ENCODE results near the gene MLLT6. TPM values are rescaled to one million over a fixed set of nuclear protein-coding genes. Genes with fewer than 3 reads are reported as not detected.

The MLLT6 gene
- total and polyA plus RNA-seq, 7 donors: 16.3 to 120 (median 78.5) TPM

GRCh38 chr17:38751808-38752307 lies 46.8 kb downstream of the MLLT6 start:
- H3K4me3 ChIP-seq: peak overlapping the region; percentile 79
- TF ChIP-seq, protein P1, sequence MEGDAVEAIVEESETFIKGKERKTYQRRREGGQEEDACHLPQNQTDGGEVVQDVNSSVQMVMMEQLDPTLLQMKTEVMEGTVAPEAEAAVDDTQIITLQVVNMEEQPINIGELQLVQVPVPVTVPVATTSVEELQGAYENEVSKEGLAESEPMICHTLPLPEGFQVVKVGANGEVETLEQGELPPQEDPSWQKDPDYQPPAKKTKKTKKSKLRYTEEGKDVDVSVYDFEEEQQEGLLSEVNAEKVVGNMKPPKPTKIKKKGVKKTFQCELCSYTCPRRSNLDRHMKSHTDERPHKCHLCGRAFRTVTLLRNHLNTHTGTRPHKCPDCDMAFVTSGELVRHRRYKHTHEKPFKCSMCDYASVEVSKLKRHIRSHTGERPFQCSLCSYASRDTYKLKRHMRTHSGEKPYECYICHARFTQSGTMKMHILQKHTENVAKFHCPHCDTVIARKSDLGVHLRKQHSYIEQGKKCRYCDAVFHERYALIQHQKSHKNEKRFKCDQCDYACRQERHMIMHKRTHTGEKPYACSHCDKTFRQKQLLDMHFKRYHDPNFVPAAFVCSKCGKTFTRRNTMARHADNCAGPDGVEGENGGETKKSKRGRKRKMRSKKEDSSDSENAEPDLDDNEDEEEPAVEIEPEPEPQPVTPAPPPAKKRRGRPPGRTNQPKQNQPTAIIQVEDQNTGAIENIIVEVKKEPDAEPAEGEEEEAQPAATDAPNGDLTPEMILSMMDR (IDR thresholded peaks at IDR 0.05): no peak
- ATAC-seq (peak; percentile 38 to 57 (median 48)), DNase-seq (peak; percentile 75 to 88)
- intact Hi-C loops (cut with DNase I): loop anchor here in 1 of 2 donors (5.0 to 10.0 kb wide), 2 partner anchors 73 to 400 kb away; partner anchors contain the start of genes CWC25 and PLXDC1
- peaks cover 0 to 46% (median 8%) of the 10 kb centered on the region in 3 donors for H3K27me3 ChIP-seq (ENCODE audit: insufficient read depth in 3 of 3, low read length in 2 of 3)
- peaks cover 3 to 33% of the 10 kb centered on the region in 2 donors for H3K36me3 ChIP-seq (ENCODE audit: insufficient read depth in 1 of 2, low read depth in 1 of 2)
- peak overlapping the region; percentile 92 for H3K27ac ChIP-seq
- H3K4me1 ChIP-seq: peaks cover 32% of the 10 kb centered on the region
- no peaks in the 10 kb centered on the region for H3K9me3 ChIP-seq
- 0 to 1% (median 1%) methylated on average over 44 of the region's 44 CpGs for WGBS, 3 donors

DNA sequence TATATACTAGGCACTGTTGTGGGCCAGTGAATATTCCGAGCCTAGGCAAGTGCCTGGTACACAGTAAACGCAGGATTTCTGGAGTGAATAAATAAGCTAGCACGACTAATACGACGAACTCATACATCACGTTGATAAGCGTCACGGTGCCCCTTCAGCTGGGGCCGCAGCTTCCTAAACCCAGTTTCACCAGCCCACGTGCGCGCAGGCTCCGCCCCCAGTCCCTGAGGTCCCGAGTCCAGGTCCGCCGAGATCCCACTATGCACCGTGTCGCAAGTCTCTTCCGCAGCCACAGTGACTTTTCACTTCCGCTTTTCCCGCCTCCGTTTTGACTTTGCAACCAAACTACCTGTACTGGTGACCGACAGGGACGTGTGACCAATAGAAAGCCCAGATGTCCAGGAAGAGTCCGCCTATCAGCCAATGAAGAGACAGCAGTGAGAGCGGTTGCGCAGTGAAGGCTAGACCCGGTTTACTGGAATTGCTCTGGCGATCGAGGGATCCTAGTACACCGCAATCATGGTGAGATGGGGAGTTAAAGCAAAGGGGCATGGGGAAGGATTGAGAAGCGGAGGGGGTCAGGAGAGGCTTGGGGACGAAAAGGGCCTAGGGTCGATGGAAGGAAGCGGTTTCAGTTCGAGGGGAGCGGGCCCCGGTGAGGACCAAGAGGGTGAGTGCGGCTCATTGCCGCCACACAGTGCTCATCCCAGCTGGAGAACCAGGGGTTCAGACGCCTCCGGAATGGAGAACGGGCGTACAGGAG lies 47.4 kb downstream of the MLLT6 start, which contains the start of gene PSMB3:
Gene PSMB3 (plus strand): TSS at position 434 of the 763 bp plus-strand sequence. CDS start 86 bp downstream, at position 520.
- Histone ChIP-seq H3K9me3 (no peaks in the 10 kb centered on the region), H3K4me3 (peak within 1 kb of the TSS; percentile 79), H3K36me3 (ENCODE audit: insufficient read depth in 1 of 2, low read depth in 1 of 2) (peaks cover 3 to 39% of the 10 kb centered on the region in 2 donors), H3K27ac (peak within 1 kb of the TSS; percentile 92), H3K27me3 (ENCODE audit: insufficient read depth in 3 of 3, low read length in 2 of 3) (peaks cover 0 to 40% (median 7%) of the 10 kb centered on the region in 3 donors), H3K4me1 (peaks cover 32% of the 10 kb centered on the region)
- ATAC-seq (peak; percentile 90 to 94 (median 92)), DNase-seq (peak; percentile 96 to 98)
- TF ChIP-seq, protein P1 (IDR thresholded peaks at IDR 0.05): no peak
- WGBS, 3 donors: 0 to 1% (median 0%) methylated on average over 44 of the region's 44 CpGs
- intact Hi-C loops (cut with DNase I): loop anchor here in 1 of 2 donors (5.0 to 10.0 kb wide), 2 partner anchors 72 to 400 kb away; partner anchors contain the start of genes CWC25 and PLXDC1

DNA sequence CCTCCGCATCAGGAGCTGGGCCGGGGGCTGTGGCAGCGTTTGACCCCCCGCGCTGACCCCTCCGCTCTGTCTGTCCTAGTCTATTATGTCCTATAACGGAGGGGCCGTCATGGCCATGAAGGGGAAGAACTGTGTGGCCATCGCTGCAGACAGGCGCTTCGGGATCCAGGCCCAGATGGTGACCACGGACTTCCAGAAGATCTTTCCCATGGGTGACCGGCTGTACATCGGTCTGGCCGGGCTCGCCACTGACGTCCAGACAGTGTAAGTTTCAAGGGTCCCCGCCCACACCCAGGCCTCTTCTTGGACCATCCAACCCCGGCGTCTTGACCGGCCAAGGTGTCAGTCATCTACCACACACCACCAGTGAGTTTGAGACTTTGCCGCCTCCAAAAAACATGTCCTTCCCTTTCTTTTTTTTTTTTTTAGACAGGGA lies 48.0 kb downstream of the MLLT6 start:
- Histone ChIP-seq H3K4me1 (peaks cover 32% of the 10 kb centered on the region), H3K27me3 (ENCODE audit: insufficient read depth in 3 of 3, low read length in 2 of 3) (peaks cover 0 to 35% (median 5%) of the 10 kb centered on the region in 3 donors), H3K9me3 (no peaks in the 10 kb centered on the region), H3K27ac (peak overlapping the region; percentile 92), H3K36me3 (ENCODE audit: insufficient read depth in 1 of 2, low read depth in 1 of 2) (peaks cover 3 to 45% of the 10 kb centered on the region in 2 donors), H3K4me3 (peak overlapping the region; percentile 79)
- DNase-seq (no peak), ATAC-seq (no peak)
- 5 to 9% (median 6%) methylated on average over 22 of the region's 22 CpGs for WGBS, 3 donors
- TF ChIP-seq, protein P1 (IDR thresholded peaks at IDR 0.05): no peak
- intact Hi-C loops (cut with DNase I): loop anchor here in 1 of 2 donors (5.0 to 10.0 kb wide), 2 partner anchors 72 to 399 kb away; partner anchors contain the start of genes CWC25 and PLXDC1

DNA sequence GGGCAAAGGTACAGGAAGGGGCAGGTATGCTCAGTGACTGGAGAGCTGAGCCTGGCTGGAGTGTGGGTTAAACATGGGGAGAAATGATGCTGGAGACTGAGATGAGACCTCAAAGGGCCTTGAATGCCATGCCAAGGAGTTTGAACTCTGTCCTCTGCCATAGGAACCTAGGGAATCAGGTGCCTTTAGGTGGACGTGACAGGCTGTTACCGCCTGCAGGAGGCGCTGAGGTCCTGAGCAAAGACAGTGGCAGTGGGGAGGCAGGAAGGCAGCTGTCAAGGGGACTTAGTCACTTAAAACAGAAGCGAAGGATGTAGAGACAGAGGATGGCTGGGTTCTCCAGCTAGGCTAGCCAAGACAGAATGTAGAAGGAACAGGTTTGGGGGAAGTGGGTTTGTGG lies 56.5 kb downstream of the MLLT6 start:
- Histone ChIP-seq H3K4me1 (no peaks in the 10 kb centered on the region), H3K36me3 (ENCODE audit: insufficient read depth in 1 of 2, low read depth in 1 of 2) (peaks cover 16 to 99% of the 10 kb centered on the region in 2 donors), H3K9me3 (no peaks in the 10 kb centered on the region), H3K27me3 (ENCODE audit: insufficient read depth in 3 of 3, low read length in 2 of 3) (no peaks in the 10 kb centered on the region), H3K4me3 (no peak overlapping the region), H3K27ac (no peak overlapping the region)
- no peak for DNase-seq
- peak in 2 of 4 donors; percentile 28 to 32 for ATAC-seq
- WGBS, 3 donors: 83 to 87% (median 84%) methylated on average over 4 of the region's 4 CpGs
- intact Hi-C loops (cut with DNase I): no loop called here
- TF ChIP-seq, protein P1 (IDR thresholded peaks at IDR 0.05): no peak

All from psoas muscle (tissue), 8 donors.